ENCODE results near the gene GPR171.

Gene GPR171

GRCh38 chr3:151226825-151227224 lies 23.8 kb upstream of the GPR171 start:
- peaks cover 20% of the 10 kb centered on the region for H3K4me1 ChIP-seq (ENCODE audit: control insufficient read depth, insufficient read depth, low read length)

GRCh38 chr3:151226088-151226563 lies 23.1 kb upstream of the GPR171 start:
- no peak overlapping the region for H3K9ac ChIP-seq (ENCODE audit: low read length)
- no peaks in the 10 kb centered on the region for H3K27me3 ChIP-seq (ENCODE audit: control insufficient read depth, insufficient read depth, low read length)
- no peaks in the 10 kb centered on the region for H3K9me3 ChIP-seq (ENCODE audit: control insufficient read depth, low read length)
- no peaks in the 10 kb centered on the region for H3K36me3 ChIP-seq (ENCODE audit: control insufficient read depth, insufficient read depth, low read length)
- H3K4me1 ChIP-seq (ENCODE audit: control insufficient read depth, insufficient read depth, low read length): peaks cover 20% of the 10 kb centered on the region
- H3K4me3 ChIP-seq (ENCODE audit: low read length): no peak overlapping the region

More at GRCh38 chr3:151226825-151227224, 23.8 kb upstream of the GPR171 start:
- no peaks in the 10 kb centered on the region for H3K27me3 ChIP-seq (ENCODE audit: control insufficient read depth, insufficient read depth, low read length)
- no peaks in the 10 kb centered on the region for H3K36me3 ChIP-seq (ENCODE audit: control insufficient read depth, insufficient read depth, low read length)
- H3K4me3 ChIP-seq (ENCODE audit: low read length): no peak overlapping the region
- no peaks in the 10 kb centered on the region for H3K9me3 ChIP-seq (ENCODE audit: control insufficient read depth, low read length)
- H3K9ac ChIP-seq (ENCODE audit: low read length): no peak overlapping the region

- no peaks in the 10 kb centered on the region for H3K36me3 ChIP-seq (ENCODE audit: control insufficient read depth, insufficient read depth, low read length)
- peaks cover 17% of the 10 kb centered on the region for H3K4me1 ChIP-seq (ENCODE audit: control insufficient read depth, insufficient read depth, low read length)
- no peak overlapping the region for H3K9ac ChIP-seq (ENCODE audit: low read length)
Observed at GRCh38 chr3:151225040-151225975, 22.3 kb upstream of the GPR171 start.

GRCh38 chr3:151224268-151224866 lies 21.4 kb upstream of the GPR171 start:
- no peaks in the 10 kb centered on the region for H3K9me3 ChIP-seq (ENCODE audit: control insufficient read depth, low read length)
- H3K36me3 ChIP-seq (ENCODE audit: control insufficient read depth, insufficient read depth, low read length): no peaks in the 10 kb centered on the region
- no peak overlapping the region for H3K4me3 ChIP-seq (ENCODE audit: low read length)
- peaks cover 17% of the 10 kb centered on the region for H3K4me1 ChIP-seq (ENCODE audit: control insufficient read depth, insufficient read depth, low read length)
- H3K27me3 ChIP-seq (ENCODE audit: control insufficient read depth, insufficient read depth, low read length): no peaks in the 10 kb centered on the region
- H3K9ac ChIP-seq (ENCODE audit: low read length): no peak overlapping the region

More at GRCh38 chr3:151225040-151225975, 22.3 kb upstream of the GPR171 start:
- H3K9me3 ChIP-seq (ENCODE audit: control insufficient read depth, low read length): no peaks in the 10 kb centered on the region
- no peak overlapping the region for H3K4me3 ChIP-seq (ENCODE audit: low read length)
- no peaks in the 10 kb centered on the region for H3K27me3 ChIP-seq (ENCODE audit: control insufficient read depth, insufficient read depth, low read length)

- Histone ChIP-seq H3K4me1 (ENCODE audit: control insufficient read depth, insufficient read depth, low read length) (no peaks in the 10 kb centered on the region), H3K4me3 (ENCODE audit: low read length) (no peak overlapping the region), H3K27me3 (ENCODE audit: control insufficient read depth, insufficient read depth, low read length) (no peaks in the 10 kb centered on the region), H3K9me3 (ENCODE audit: control insufficient read depth, low read length) (no peaks in the 10 kb centered on the region), H3K36me3 (ENCODE audit: control insufficient read depth, insufficient read depth, low read length) (no peaks in the 10 kb centered on the region), H3K9ac (ENCODE audit: low read length) (no peak overlapping the region)
Observed at GRCh38 chr3:151219056-151219455, 16.0 kb upstream of the GPR171 start.

GRCh38 chr3:151218136-151218535 lies 15.1 kb upstream of the GPR171 start:
- Histone ChIP-seq H3K4me3 (ENCODE audit: low read length) (no peak overlapping the region), H3K27me3 (ENCODE audit: control insufficient read depth, insufficient read depth, low read length) (no peaks in the 10 kb centered on the region), H3K4me1 (ENCODE audit: control insufficient read depth, insufficient read depth, low read length) (no peaks in the 10 kb centered on the region), H3K36me3 (ENCODE audit: control insufficient read depth, insufficient read depth, low read length) (no peaks in the 10 kb centered on the region), H3K9me3 (ENCODE audit: control insufficient read depth, low read length) (no peaks in the 10 kb centered on the region), H3K9ac (ENCODE audit: low read length) (no peak overlapping the region)

- no peaks in the 10 kb centered on the region for H3K27me3 ChIP-seq (ENCODE audit: control insufficient read depth, insufficient read depth, low read length)
- H3K36me3 ChIP-seq (ENCODE audit: control insufficient read depth, insufficient read depth, low read length): no peaks in the 10 kb centered on the region
- H3K4me3 ChIP-seq (ENCODE audit: low read length): no peak overlapping the region
Observed at GRCh38 chr3:151216641-151217607, 13.9 kb upstream of the GPR171 start.

GRCh38 chr3:151214459-151214858 lies 11.4 kb upstream of the GPR171 start:
- Histone ChIP-seq H3K9ac (ENCODE audit: low read length) (no peak overlapping the region), H3K27me3 (ENCODE audit: control insufficient read depth, insufficient read depth, low read length) (no peaks in the 10 kb centered on the region), H3K36me3 (ENCODE audit: control insufficient read depth, insufficient read depth, low read length) (no peaks in the 10 kb centered on the region), H3K4me1 (ENCODE audit: control insufficient read depth, insufficient read depth, low read length) (peaks cover 16% of the 10 kb centered on the region), H3K9me3 (ENCODE audit: control insufficient read depth, low read length) (no peaks in the 10 kb centered on the region), H3K4me3 (ENCODE audit: low read length) (no peak overlapping the region)

More at GRCh38 chr3:151216641-151217607, 13.9 kb upstream of the GPR171 start:
- H3K9ac ChIP-seq (ENCODE audit: low read length): no peak overlapping the region
- no peaks in the 10 kb centered on the region for H3K4me1 ChIP-seq (ENCODE audit: control insufficient read depth, insufficient read depth, low read length)
- no peaks in the 10 kb centered on the region for H3K9me3 ChIP-seq (ENCODE audit: control insufficient read depth, low read length)

GRCh38 chr3:151213881-151214280 lies 10.9 kb upstream of the GPR171 start:
- Histone ChIP-seq H3K9me3 (ENCODE audit: control insufficient read depth, low read length) (no peaks in the 10 kb centered on the region), H3K4me1 (ENCODE audit: control insufficient read depth, insufficient read depth, low read length) (peaks cover 16% of the 10 kb centered on the region), H3K9ac (ENCODE audit: low read length) (no peak overlapping the region), H3K36me3 (ENCODE audit: control insufficient read depth, insufficient read depth, low read length) (no peaks in the 10 kb centered on the region), H3K27me3 (ENCODE audit: control insufficient read depth, insufficient read depth, low read length) (no peaks in the 10 kb centered on the region), H3K4me3 (ENCODE audit: low read length) (no peak overlapping the region)

GRCh38 chr3:151213151-151213550 lies 10.1 kb upstream of the GPR171 start:
- H3K9me3 ChIP-seq (ENCODE audit: control insufficient read depth, low read length): no peaks in the 10 kb centered on the region

GRCh38 chr3:151210676-151211381 lies 7.8 kb upstream of the GPR171 start:
- no peak overlapping the region for H3K4me3 ChIP-seq (ENCODE audit: low read length)
- no peaks in the 10 kb centered on the region for H3K9me3 ChIP-seq (ENCODE audit: control insufficient read depth, low read length)
- peaks cover 16% of the 10 kb centered on the region for H3K4me1 ChIP-seq (ENCODE audit: control insufficient read depth, insufficient read depth, low read length)
- no peaks in the 10 kb centered on the region for H3K27me3 ChIP-seq (ENCODE audit: control insufficient read depth, insufficient read depth, low read length)
- H3K9ac ChIP-seq (ENCODE audit: low read length): no peak overlapping the region
- H3K36me3 ChIP-seq (ENCODE audit: control insufficient read depth, insufficient read depth, low read length): no peaks in the 10 kb centered on the region

More at GRCh38 chr3:151213151-151213550, 10.1 kb upstream of the GPR171 start:
- Histone ChIP-seq H3K4me1 (ENCODE audit: control insufficient read depth, insufficient read depth, low read length) (peaks cover 16% of the 10 kb centered on the region), H3K36me3 (ENCODE audit: control insufficient read depth, insufficient read depth, low read length) (no peaks in the 10 kb centered on the region), H3K9ac (ENCODE audit: low read length) (no peak overlapping the region), H3K27me3 (ENCODE audit: control insufficient read depth, insufficient read depth, low read length) (no peaks in the 10 kb centered on the region), H3K4me3 (ENCODE audit: low read length) (no peak overlapping the region)
